HUDEP-2 (cell line): ENCODE measurements around the gene MARF1.
A peak's percentile ranks its signal among the peaks of the same experiment; 100 is the strongest.
"Not testable (repeated sequence)": the region's sequence is repeated elsewhere in the genome, so short reads cannot be mapped to it uniquely, and the experiment has no call there.

Experiments
- DNase-seq, 76 experiments: peaks; one replicate each; lab custom pipeline; 2025; ENCODE audit not compliant: unreplicated experiment in 76 of 76; lab: John Stamatoyannopoulos, UW

The MARF1 gene

DNA sequence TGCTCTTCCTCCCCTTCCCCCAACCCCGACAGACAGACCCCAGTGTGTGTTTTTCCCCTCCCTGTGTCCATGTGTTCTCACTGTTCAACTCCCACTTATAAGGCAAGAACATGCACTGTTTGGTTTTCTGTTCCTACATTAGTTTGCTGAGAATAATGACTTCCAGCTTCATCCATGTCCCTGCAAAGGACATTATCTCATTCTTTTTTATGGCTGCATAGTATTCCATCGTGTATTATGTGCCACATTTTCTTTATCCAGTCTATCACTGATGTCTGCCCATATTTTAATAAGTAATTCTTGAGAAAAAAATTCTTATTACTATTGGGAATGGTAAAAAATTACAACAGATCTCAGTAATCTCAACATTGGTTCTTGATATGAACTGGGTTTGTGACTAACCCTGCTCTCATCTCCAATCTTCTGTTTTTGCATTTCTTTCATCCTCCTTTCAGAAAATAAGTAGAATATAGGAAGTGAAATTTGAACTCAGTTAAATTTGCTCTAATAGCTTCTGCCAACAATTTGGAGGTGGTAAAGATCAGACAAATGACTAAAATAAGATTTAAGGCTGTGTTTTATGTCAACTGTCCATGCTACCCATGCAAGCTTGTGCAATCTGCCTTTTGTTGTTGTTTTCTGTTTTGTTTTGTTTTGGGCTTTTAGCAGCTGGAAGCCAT, 11.1 kb downstream of the MARF1 start:
- DNase-seq, result no peak

DNA sequence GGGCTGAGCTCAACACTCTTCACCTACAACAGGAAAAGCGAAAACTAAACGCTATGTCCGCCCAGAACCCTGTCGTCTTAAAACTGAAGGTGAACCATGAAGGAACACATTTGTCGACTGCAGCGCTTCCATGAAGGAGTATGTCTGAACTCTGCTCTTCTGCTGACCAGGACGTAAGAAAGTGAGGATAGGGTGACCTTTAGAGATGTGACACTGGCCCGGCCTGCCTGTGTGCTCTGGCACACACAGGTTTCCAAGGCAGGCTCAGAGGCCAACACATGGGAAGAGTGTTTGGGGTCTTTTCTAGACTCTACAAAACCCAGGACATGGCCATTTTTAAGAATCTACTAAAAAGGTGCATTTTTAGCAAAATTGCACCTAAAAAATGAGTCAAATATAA, 21.1 kb downstream of the MARF1 start:
- DNase-seq, result no peak

DNA sequence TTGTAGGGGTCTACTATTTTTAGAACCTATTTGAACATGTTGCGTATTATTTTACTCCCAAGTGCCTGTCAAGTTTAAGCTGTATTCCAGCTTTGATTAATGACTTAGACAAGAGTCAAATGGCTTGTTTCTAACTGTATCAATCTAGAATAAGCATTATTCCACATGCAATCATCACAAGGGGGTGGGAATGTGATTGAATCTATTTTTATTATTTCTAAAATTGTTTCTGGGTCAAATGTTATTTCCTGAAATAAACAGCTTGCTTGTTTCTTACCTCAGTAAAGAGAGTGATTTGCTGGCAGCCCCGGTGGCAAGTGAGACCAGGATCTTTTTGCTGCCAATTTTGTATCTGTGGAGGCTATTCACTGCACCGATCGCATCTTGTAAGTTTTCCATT, 21.5 kb downstream of the MARF1 start:
- no peak for DNase-seq

DNA sequence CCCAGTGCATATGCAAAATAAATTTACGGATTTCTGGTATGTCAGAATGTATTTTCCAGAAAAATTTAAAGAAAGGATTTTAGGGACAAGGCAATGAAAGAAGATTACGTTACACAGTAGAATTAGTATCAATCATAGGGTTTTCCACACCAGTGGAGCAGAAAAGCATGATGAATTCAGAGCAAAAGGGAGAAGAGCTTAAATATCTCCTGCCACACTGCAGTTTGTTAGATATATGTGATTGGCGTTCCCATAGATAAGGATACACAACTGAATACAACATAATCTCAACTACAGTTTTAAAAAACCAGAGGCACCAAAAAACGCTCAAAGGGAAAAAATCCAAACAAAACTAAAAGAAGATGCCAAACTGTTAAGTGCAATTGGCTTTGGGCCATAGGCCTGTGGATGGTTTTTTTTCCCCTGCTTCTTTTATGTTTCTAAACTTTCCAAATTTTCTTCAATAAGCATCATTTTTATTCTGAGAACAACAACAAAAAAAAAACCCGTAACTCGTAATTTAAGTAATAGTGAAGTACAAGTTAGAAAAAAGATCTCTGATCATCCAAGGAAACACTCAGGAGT, 22.3 kb downstream of the MARF1 start:
- DNase-seq, result peak in 1 of 76 experiments; percentile 7

DNA sequence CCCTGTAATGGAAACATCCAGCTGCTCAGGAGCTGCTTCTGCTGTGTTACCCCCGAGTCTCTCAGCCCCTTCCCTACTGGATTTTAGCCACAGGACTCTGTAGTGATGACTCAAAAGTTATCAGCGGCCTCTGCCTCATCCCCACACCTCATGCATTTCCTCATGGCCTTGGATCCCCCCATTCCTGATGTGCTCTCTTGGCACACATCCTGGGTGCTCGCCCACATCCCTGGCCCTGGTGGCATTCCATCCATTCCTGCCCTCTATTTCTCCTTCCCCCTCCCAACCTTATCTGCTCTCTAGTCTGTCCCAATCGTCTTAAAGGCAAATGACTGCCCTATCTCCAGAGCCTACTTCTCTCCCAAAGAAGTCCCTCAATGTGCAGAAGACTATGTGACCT, 24.6 kb downstream of the MARF1 start:
- DNase-seq, result no peak

DNA sequence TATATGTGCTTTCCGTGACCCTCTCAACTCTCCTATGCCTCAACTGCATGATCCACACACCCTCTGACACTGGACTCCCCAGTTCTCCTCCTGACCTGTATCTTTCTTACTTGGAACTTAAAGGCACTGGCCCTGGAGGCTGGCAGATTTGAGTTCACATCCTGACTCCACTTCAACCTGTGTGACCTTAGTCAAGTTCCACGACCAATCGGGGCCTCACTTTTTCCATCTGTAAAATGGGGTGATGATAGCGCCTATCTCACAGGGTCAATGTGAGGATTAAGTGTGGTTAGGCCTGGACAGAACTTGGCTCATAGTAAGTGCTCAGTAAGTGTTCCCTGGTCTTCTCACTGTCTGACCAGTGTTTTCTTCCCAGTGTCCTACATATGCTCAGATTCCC, 25.1 kb downstream of the MARF1 start:
- DNase-seq, result no peak

DNA sequence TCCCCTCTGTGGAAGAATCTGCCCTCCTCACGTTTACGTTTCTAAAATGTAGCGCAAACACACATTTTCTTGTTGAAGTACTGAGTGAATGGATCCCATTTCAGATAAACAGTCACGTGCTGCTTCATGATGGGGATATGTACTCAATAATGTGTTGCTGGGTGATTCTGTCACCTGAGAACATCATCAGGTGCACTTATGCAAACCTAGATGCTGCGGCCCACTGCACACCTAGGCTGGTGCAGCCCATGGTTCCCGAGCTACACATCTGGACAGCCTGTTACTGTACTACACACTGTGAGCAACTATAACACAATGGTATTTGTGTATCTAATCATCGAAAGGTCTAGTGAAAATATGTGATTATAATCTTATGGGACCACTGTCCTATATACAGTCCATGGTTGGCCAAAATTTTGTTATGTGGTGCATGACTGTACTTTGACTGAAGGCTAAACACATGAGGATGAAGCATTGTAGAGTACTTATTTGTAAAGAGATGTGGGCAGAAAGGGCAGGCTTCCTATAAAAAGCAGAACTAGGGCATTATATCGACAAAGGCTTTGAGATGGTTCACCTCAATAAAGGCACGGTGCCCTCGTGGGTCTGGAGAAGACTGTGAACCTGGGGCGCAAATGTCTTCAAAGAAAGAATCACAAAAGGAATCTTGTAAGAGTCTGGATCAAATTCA, 26.3 kb downstream of the MARF1 start:
- DNase-seq, result no peak

DNA sequence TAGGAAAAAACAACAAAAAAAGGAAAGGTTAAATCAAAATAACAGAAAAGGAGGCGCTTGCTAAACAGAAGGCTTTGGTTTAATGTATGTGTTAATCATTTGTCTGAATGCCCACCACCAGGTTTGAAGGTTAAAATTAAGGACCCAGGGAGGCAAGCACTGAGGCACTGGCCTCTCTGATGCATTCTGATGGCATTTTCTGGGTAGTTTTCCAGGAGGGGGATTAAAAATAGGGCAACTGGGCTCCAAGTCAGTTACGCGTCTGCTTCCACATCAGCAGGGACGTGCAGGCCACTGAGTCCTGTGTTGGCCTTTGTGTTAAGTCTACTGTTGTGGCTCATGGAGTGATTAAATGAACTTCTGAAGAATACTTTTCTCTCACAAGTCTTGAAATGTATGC, 26.9 kb downstream of the MARF1 start:
- no peak for DNase-seq

DNA sequence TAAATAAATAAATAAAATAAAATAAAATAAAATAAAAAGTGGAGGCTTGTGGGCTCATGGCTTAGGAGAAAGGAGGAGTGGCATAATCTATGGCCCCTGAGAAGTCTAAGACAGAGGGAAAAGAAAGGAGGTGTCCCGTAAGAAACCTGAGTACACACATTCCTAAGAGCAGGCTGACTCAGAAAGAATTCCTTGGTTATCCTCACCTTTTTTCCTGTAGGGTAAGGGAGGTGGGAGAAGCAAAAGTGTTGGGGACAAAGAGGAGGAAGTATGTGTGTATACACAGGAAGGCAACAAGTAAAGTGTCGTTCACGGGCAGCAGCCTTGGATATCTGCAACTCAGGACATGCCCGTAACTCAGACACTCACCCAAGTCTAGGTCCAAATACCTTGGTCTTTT, 29.3 kb downstream of the MARF1 start:
- no peak for DNase-seq

DNA sequence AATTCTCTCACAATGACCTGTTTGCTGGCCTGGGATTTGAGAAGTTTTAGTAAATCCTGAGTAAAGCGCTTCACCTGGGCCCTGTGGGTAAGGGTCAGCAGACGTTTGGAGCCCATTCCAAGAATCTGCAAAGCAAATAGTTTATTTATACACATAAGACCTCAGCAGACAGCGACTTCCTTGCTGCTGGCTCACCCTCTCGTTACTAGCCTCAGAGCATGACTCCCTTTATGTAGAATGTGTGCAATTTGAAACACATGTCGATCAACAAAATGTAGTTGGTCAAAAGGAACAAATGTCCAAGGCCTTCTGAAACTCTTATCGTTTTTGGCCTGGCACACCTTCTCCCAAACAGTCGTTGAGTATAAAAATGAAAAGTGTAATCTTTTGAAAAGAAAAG, 31.3 kb downstream of the MARF1 start:
- no peak for DNase-seq

DNA sequence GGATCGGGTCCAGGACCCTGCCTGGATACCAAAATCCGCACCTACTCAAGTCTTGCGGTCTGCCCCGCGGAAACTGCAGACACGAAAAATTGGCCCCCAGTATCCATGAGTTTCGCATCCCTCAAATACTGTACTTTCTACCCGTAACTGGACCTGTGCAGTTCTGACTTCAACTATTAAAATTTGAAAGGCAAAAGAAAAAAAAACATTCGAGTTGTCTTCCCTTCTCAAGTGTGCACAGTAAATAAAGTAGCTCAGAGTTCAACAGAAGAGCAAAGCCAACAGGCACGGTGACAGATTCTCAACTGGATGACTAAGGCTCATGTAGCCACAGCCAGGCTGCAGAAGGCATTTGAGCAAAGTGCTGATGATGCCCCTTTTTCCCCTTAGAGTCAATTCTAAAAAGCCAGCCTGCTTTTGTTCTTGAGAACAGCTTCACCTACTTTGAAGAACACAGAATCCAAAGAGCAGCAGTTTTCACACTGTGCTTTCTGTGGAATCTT, 32.5 kb downstream of the MARF1 start:
- DNase-seq, result no peak

DNA sequence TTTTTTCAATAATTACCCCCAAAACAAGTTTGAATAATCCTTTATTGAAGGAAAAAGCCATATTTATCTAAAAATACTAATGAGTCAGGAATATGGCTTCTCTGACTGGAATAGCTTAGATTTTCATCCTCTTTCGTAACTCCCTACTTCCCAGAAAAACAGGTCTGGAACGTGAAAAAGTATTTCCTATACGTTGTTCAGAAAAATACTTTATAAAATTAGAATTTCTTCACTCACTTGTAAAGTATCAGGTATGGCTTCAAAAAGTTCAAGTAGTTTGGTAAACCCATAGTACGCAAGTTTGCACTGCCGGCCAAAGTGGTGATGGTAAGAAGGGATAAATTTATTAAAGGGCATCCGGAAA, 33.7 kb downstream of the MARF1 start:
- no peak for DNase-seq

DNA sequence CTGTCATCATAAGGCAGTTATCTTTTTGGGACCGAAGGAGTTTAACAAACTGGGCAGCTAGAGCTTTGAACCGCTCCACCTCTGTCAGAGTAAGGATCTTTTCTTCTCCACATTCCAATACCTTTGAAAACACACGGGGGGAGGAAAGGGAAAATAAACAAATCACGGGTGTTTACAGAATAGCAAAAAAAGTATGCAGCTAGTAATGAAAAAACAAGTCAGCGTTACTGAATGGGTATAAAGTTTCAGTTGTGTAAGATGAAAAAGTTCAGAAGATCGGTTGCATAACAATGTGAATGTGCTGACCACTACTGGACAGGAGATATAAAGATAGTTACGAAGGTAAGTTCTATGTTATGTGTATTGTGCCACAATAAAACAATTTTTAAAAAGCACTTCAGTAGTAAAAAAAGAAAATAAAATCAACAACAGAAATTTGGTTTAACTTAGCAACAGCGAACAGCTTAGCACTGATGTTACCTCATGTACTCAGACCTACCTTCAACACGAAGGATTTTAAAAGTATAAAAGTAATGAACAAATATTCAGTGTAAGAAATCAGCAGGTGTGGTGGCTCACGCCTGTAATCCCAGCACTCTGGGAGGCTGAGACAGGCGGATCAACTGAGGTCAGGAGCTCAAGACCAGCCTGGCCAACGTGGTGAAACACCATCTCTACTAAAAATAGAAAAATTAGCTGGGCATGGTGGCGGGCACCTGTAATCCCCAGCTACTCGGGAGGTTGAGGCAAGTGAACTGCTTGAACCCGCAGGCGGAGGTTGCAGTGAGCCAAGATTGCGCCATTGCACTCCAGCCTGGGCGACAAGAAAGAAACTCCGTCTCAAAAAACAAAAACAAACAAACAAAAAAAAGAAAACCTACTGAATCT, 34.3 kb downstream of the MARF1 start:
- no peak for DNase-seq

DNA sequence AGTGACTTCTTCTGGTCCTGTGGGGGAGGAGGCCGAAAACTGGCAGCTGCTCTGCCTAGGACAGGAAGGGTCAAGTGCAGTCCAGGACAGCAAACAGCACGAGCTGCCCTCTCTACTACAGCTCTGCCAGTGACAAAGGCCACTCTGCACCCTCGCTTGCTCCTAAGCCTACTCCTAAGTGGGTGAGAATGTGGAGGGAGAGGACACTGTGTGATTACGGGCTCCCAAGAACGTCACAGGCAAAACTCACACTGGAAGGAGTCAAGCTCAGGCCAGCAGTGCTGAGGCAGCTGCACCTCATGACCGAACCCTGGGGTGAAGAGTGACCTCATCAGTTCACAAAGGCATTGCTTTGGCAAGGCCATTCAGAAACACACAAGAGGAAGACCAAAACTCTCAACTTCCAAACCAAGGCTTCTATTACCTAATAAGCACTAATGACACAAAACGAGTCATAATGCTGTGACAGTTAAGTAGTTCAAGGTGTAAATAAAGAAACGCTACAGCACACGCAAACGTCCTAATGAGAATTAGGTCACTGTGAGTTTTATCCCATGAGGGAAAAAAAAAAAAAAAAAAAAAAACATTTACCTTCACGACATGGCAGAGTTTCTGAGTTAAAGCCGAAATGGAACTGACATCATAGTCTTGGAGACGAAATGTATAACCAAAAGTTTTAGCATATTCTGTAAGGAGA, 35.1 kb downstream of the MARF1 start:
- no peak for DNase-seq

DNA sequence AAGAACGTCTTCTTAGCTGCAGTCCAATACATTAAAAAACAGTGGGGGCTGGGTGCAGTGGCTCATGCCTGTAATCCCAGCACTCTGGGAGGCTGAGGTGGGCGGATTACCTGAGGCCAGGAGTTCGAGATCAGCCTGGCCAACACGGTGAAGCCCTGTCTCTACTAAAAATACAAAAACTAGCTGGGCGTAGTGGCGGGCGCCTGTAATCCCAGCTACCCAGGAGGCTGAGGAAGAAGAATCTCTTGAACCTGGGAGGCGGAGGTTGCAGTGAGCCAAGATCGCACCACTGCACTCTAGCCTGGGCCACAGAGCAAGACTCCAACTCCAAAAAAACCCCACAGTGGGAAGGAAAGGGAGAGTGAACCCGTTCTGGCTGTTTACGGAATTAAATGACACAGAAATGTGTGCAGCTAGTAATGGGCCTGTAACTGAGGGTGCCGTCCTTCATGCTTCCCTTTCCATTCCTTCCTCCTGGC, 35.7 kb downstream of the MARF1 start:
- not testable (repeated sequence) for DNase-seq

DNA sequence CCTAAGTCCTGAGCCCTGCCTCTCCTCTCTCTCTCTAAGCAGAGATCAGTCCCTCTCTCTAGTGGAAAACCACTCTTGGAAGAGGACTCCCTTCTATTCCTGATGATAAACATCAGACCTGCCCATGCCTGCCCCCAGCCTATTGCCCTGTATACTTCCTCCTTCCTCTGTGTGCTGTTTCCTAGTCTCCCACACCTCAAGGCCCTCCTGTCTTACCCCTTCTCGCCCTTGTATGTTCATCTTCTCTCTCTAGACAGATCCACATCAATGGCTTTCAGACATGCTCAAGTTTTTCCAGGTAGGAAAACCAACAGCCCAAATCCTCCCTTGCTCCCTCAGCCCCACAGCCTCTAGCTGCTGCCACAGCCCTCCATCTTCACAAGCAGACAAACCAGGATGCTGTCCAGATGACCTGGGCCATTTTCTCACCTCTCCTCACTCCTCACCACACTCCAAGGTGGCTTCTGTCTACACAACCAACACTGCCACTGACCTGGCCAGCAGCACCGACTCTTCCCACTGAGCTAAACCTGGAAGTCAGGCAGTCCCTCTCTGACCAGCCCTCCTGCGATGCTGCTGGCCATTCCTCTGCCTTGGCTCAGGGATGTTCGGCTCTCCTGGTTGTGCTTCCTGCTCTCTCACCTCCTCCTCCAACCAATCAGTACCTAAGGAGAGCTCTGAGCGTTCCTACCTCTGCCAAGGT, 36.3 kb downstream of the MARF1 start:
- peak in 1 of 76 experiments; percentile 2 for DNase-seq

DNA sequence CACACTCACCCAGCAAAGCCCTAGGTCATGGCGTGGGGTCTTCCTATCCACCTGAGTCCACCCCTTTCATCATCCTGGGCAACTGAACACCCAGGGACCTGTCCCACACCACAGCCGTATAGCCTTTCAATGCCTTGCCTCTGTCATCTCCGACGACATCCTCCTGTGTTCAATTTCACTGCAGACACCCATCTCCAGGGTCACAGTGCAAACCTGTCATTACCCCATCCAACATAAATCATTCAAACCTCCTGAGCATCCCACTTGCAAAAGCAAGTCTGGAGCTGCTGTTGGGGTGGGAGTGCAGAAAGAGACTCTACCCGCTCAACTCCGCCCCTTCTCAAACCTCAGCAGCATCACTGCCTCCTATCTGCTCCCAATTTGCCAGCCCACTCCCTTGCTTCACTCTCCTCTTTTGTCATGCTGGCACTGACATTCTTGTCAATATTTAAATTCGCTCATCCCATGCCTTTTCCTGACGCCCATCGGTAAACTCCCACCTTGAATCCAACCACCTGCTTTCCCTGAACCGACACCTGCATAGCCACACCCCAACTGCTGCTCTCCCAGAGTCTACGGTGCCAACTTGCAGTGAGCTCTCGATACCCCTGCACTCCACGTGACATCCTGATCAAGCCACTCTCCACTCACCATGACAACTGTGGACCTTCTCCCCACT, 37.0 kb downstream of the MARF1 start:
- DNase-seq, result no peak

DNA sequence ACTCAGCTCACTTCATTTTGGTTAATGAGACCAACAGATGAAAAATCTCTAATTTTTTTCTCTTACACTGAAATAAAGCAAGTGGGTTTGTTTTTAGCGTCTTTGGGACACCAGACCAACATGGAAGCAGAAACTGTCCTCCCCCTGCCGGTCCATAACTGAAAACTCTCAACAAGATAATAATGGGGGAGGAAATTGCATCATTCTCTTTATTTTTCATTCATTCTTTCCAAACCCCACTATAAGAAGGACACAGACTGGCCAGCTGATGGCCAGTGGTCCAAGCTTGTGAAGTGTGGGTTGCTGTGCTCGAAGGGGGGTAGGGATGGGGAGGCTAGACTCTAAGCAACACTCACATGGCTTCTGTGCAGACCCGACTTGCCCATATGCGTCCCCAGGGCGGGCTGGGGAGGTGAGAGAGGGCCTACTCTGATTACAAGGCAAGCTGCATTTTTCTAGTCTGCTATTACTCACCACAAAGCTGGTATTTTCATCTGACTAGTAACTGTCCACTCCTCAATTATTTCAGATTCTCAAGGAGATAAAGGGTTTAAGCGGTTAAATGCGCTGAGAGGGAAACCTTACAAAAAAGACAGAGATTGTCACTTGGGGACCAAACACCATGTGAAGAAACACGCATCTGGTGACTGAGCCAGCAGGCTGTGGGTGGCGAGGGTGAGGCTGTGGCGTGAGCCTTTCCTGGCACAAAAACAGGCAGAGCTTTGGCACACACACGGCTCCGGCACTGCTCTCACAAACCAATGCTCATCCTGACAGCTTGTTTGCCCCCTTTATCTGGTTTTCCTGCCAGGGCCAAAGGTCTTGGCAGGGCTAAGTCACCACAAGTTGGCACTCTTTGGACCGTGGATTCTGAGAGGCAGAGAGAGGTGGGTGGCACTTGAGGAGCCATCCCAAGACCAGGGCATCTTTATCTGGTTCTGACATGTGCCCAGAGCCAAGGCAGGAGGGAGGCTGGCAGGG, 38.2 kb downstream of the MARF1 start:
- DNase-seq, result peak in 74 of 76 experiments; percentile 7 to 97 (median 82)
